ENCODE data around the gene PCBD1. TPM values are rescaled to one million over a fixed set of nuclear protein-coding genes. Genes with fewer than 3 reads are reported as not detected.

PCBD1 gene
- total RNA-seq, 1 donor from 2014 or later, result 54.6 TPM

- peak overlapping the region; percentile 76 for H3K9ac ChIP-seq (ENCODE audit: low read length)
- peak overlapping the region; percentile 90 for H3K27ac ChIP-seq (ENCODE audit: low read depth, low read length)
- peaks cover 56% of the 10 kb centered on the region for H3K4me1 ChIP-seq (ENCODE audit: insufficient read depth, low read length)
- H2AFZ ChIP-seq (ENCODE audit: low read depth, low read length), result no peak overlapping the region
- Mint-ChIP-seq H3K4me1 (ENCODE audit: low read depth, unreplicated experiment) (peaks cover 71% of the 10 kb centered on the region), H3K27me3 (ENCODE audit: low read depth, unreplicated experiment) (no peaks in the 10 kb centered on the region), H3K4me3 (ENCODE audit: unreplicated experiment) (no peak overlapping the region), H3K36me3 (ENCODE audit: low read depth, unreplicated experiment) (peaks cover 10% of the 10 kb centered on the region), H3K9me3 (ENCODE audit: unreplicated experiment) (no peaks in the 10 kb centered on the region), H3K27ac (ENCODE audit: unreplicated experiment) (peak overlapping the region; percentile 98)
- FAIRE-seq, result no peak
- H3K36me3 ChIP-seq (ENCODE audit: insufficient read depth, low read length), result peaks cover 2% of the 10 kb centered on the region
- H3K79me2 ChIP-seq (ENCODE audit: insufficient read depth, low read length), result peaks cover 70% of the 10 kb centered on the region
- H3K4me3 ChIP-seq (ENCODE audit: insufficient read depth, low read depth, low read length), result peak overlapping the region; percentile 22
- H3K27me3 ChIP-seq (ENCODE audit: insufficient read depth, low read length), result no peaks in the 10 kb centered on the region
- TF ChIP-seq, protein P1, sequence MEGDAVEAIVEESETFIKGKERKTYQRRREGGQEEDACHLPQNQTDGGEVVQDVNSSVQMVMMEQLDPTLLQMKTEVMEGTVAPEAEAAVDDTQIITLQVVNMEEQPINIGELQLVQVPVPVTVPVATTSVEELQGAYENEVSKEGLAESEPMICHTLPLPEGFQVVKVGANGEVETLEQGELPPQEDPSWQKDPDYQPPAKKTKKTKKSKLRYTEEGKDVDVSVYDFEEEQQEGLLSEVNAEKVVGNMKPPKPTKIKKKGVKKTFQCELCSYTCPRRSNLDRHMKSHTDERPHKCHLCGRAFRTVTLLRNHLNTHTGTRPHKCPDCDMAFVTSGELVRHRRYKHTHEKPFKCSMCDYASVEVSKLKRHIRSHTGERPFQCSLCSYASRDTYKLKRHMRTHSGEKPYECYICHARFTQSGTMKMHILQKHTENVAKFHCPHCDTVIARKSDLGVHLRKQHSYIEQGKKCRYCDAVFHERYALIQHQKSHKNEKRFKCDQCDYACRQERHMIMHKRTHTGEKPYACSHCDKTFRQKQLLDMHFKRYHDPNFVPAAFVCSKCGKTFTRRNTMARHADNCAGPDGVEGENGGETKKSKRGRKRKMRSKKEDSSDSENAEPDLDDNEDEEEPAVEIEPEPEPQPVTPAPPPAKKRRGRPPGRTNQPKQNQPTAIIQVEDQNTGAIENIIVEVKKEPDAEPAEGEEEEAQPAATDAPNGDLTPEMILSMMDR (IDR thresholded peaks at IDR 0.05; ENCODE audit: insufficient read depth, low read depth, low read length), result no peak
- TF ChIP-seq EZH2 (IDR thresholded peaks at IDR 0.05; ENCODE audit: insufficient read depth, low read length), result no peak
- H4K20me1 ChIP-seq (ENCODE audit: insufficient read depth, low read length), result peaks cover 7% of the 10 kb centered on the region
- H3K4me2 ChIP-seq (ENCODE audit: low read length), result peak overlapping the region; percentile 73
- no peaks in the 10 kb centered on the region for H3K9me3 ChIP-seq (ENCODE audit: insufficient read depth, low read depth, low read length)
- DNase-seq (ENCODE audit: low read depth), result no peak
Observed at GRCh38 chr10:70834021-70834420, 54.3 kb downstream of the PCBD1 start.

- FAIRE-seq (no peak), DNase-seq (ENCODE audit: low read depth) (no peak)
- peak overlapping the region; percentile 22 for H3K4me3 ChIP-seq (ENCODE audit: insufficient read depth, low read depth, low read length)
- H3K9me3 Mint-ChIP-seq (ENCODE audit: unreplicated experiment), result no peaks in the 10 kb centered on the region
- H3K27ac ChIP-seq (ENCODE audit: low read depth, low read length), result peak overlapping the region; percentile 90
- peak overlapping the region; percentile 73 for H3K4me2 ChIP-seq (ENCODE audit: low read length)
- H3K9ac ChIP-seq (ENCODE audit: low read length), result peak overlapping the region; percentile 76
- H3K27me3 ChIP-seq (ENCODE audit: insufficient read depth, low read length), result no peaks in the 10 kb centered on the region
- no peaks in the 10 kb centered on the region for H3K27me3 Mint-ChIP-seq (ENCODE audit: low read depth, unreplicated experiment)
- no peak overlapping the region for H2AFZ ChIP-seq (ENCODE audit: low read depth, low read length)
- peaks cover 76% of the 10 kb centered on the region for H3K4me1 Mint-ChIP-seq (ENCODE audit: low read depth, unreplicated experiment)
- peaks cover 70% of the 10 kb centered on the region for H3K79me2 ChIP-seq (ENCODE audit: insufficient read depth, low read length)
- peak overlapping the region; percentile 37 for H3K4me3 Mint-ChIP-seq (ENCODE audit: unreplicated experiment)
- H4K20me1 ChIP-seq (ENCODE audit: insufficient read depth, low read length), result peaks cover 7% of the 10 kb centered on the region
- peaks cover 56% of the 10 kb centered on the region for H3K4me1 ChIP-seq (ENCODE audit: insufficient read depth, low read length)
- no peaks in the 10 kb centered on the region for H3K9me3 ChIP-seq (ENCODE audit: insufficient read depth, low read depth, low read length)
- peaks cover 10% of the 10 kb centered on the region for H3K36me3 Mint-ChIP-seq (ENCODE audit: low read depth, unreplicated experiment)
- H3K36me3 ChIP-seq (ENCODE audit: insufficient read depth, low read length), result peaks cover 2% of the 10 kb centered on the region
- TF ChIP-seq, protein P1 (IDR thresholded peaks at IDR 0.05; ENCODE audit: insufficient read depth, low read depth, low read length), result no peak
- TF ChIP-seq EZH2 (IDR thresholded peaks at IDR 0.05; ENCODE audit: insufficient read depth, low read length), result no peak
- H3K27ac Mint-ChIP-seq (ENCODE audit: unreplicated experiment), result peak overlapping the region; percentile 98
Observed at GRCh38 chr10:70833601-70834000, 54.8 kb downstream of the PCBD1 start.

Other genes starting within 250 kb of the PCBD1 start
- gene ADAMTS14, start 216.1 kb downstream of the PCBD1 start, total RNA-seq, result 19.4 and 30.2 TPM in 2 replicates
- not detected in 2 replicates for gene TBATA, start 103.2 kb downstream of the PCBD1 start, total RNA-seq
- 101 and 108 TPM in 2 replicates for gene SGPL1, start 72.6 kb downstream of the PCBD1 start, total RNA-seq